SH-SY5Y (cell line): ENCODE measurements around the gene LMO7.

Experiments used
- GATA2 ChIP-seq: IDR thresholded peaks from 2 replicates; pipeline ENCODE4 v1.6.1; 2011; ENCODE audit warnings: mild to moderate bottlenecking, low read depth, low read length
- GATA3 ChIP-seq: IDR thresholded peaks from 2 replicates; pipeline ENCODE4 v1.6.1; 2011; ENCODE audit warnings: low read depth, mild to moderate bottlenecking, low read length, moderate library complexity

Gene LMO7

GRCh38 chr13:75788481-75788981, 152.4 kb downstream of the LMO7 start:
- no peak for TF ChIP-seq GATA3
- TF ChIP-seq GATA2: no peak

GRCh38 chr13:75789451-75790197, 153.5 kb downstream of the LMO7 start:
- TF ChIP-seq GATA2 (no peak), GATA3 (no peak)

GRCh38 chr13:75790198-75790970, 154.3 kb downstream of the LMO7 start:
- no peak for TF ChIP-seq GATA3
- no peak for TF ChIP-seq GATA2

- TF ChIP-seq GATA3: no peak
- TF ChIP-seq GATA2: no peak
These were observed 156.5 kb downstream of the LMO7 start for GRCh38 chr13:75792526-75793187.

GRCh38 chr13:75794663-75795062, 158.5 kb downstream of the LMO7 start:
- TF ChIP-seq GATA2 (no peak), GATA3 (no peak)

GRCh38 chr13:75795274-75795673, 159.1 kb downstream of the LMO7 start:
- TF ChIP-seq GATA3: no peak
- TF ChIP-seq GATA2: no peak

GRCh38 chr13:75796825-75797224, 160.7 kb downstream of the LMO7 start:
- TF ChIP-seq GATA2 (no peak), GATA3 (no peak)

- no peak for TF ChIP-seq GATA3
- no peak for TF ChIP-seq GATA2
These were observed 161.1 kb downstream of the LMO7 start for GRCh38 chr13:75797239-75797638.

GRCh38 chr13:75797719-75798118, 161.6 kb downstream of the LMO7 start:
- TF ChIP-seq GATA3 (no peak), GATA2 (no peak)

GRCh38 chr13:75798353-75799255, 162.5 kb downstream of the LMO7 start:
- no peak for TF ChIP-seq GATA2
- TF ChIP-seq GATA3: no peak

- no peak for TF ChIP-seq GATA2
- TF ChIP-seq GATA3: no peak
These were observed 164.4 kb downstream of the LMO7 start for GRCh38 chr13:75800545-75800944.

GRCh38 chr13:75801388-75801945, 165.3 kb downstream of the LMO7 start:
- TF ChIP-seq GATA2: no peak
- no peak for TF ChIP-seq GATA3

- TF ChIP-seq GATA2 (no peak), GATA3 (no peak)
These were observed 166.0 kb downstream of the LMO7 start for GRCh38 chr13:75802161-75802560.

- TF ChIP-seq GATA2: no peak
- no peak for TF ChIP-seq GATA3
These were observed 167.1 kb downstream of the LMO7 start for GRCh38 chr13:75803164-75803611.
